Lung (tissue), 12 donors: ENCODE data around the gene NRROS. TPM values are rescaled to one million over a fixed set of nuclear protein-coding genes. Genes with fewer than 3 reads are reported as not detected.

ENCODE experiments used
- ATAC-seq: fragments of 200-7000 bp; cut with Tn5 transposase; one replicate; pipeline ENCODE4 v1.9.1; 2020; ENCODE audit warnings: moderate number of reproducible peaks; ENCODE audit not compliant: insufficient read depth, low FRiP score
- DNase-seq, 3 donors: peaks; one replicate each; pipeline ENCODE4 v3.0.0-alpha.2; 2013 to 2017
- H3K27ac ChIP-seq, 2 donors: one replicate each; pipeline ENCODE4 v1.5.1; 2013; ENCODE audit warnings: mild to moderate bottlenecking in 2 of 2, moderate library complexity in 2 of 2, control low read depth in 1 of 2, inconsistent platforms in 1 of 2, low read depth in 1 of 2, low read length in 1 of 2
- H3K27me3 ChIP-seq, 3 donors: one replicate each; pipeline ENCODE4 v1.5.1; 2013; ENCODE audit warnings: low read length in 2 of 3; ENCODE audit not compliant: control insufficient read depth in 3 of 3, insufficient read depth in 3 of 3
- H3K36me3 ChIP-seq, 4 donors: one replicate each; pipeline ENCODE4 v1.5.1; 2013; ENCODE audit warnings: low read length in 4 of 4, mild to moderate bottlenecking in 1 of 4, moderate library complexity in 1 of 4; ENCODE audit not compliant: control insufficient read depth in 4 of 4, insufficient read depth in 4 of 4
- H3K4me1 ChIP-seq, 5 donors: one replicate each; pipeline ENCODE4 v1.5.1; 2013; ENCODE audit warnings: low read length in 5 of 5, mild to moderate bottlenecking in 2 of 5, moderate library complexity in 1 of 5; ENCODE audit not compliant: control insufficient read depth in 5 of 5, insufficient read depth in 5 of 5
- H3K4me3 ChIP-seq: one replicate; pipeline ENCODE4 v1.5.1; 2013; ENCODE audit warnings: mild to moderate bottlenecking, control low read depth, moderate library complexity
- H3K9ac ChIP-seq, 2 donors: one replicate each; pipeline ENCODE4 v1.5.1; 2013; ENCODE audit warnings: low read length in 2 of 2, control low read depth in 1 of 2; ENCODE audit not compliant: insufficient read depth in 1 of 2
- H3K9me3 ChIP-seq, 4 donors: one replicate each; pipeline ENCODE4 v1.5.1; 2013; ENCODE audit warnings: low read length in 3 of 4, mild to moderate bottlenecking in 1 of 4, moderate library complexity in 1 of 4; ENCODE audit not compliant: control insufficient read depth in 4 of 4, insufficient read depth in 3 of 4
- CTCF ChIP-seq: IDR thresholded peaks from 2 replicates; pipeline ENCODE4 v1.5.1; 2012; ENCODE audit warnings: mild to moderate bottlenecking; ENCODE audit errors: control extremely low read depth, extremely low read depth
- WGBS, 2 donors: extraction: QIAGEN DNeasy Blood & Tissue Kit; methylation state at CpG; one replicate each; pipeline ENCODE4 v1.1.7; 2013; 5-methylcytosine and 5-hydroxymethylcytosine counted together
- polyA plus RNA-seq, 2 donors: library from polyadenylated mRNA; stranded (reverse); fragments of 200-250 nt; gene quantifications; one replicate each; pipeline ENCODE4 v1.2.1, GENCODE V29; 2013
- total RNA-seq, 2 donors: library from RNA; depleted of rRNA in 1 of 2; stranded (reverse); fragments of >200 nt in 1 of 2; gene quantifications; one replicate each; pipeline ENCODE4 v1.2.1, GENCODE V29; 2014 to 2021
- donor health status: control.
- donor health status: control.
- donor health status: Bipolar disorder and iron deficiency.
- donor health status: healthy.
- donor health status: DM: yes; HTN: yes; CAD: no.

Gene NRROS
- total and polyA plus RNA-seq, 4 donors, result 6.6 to 17.6 (median 13.0) TPM

DNA sequence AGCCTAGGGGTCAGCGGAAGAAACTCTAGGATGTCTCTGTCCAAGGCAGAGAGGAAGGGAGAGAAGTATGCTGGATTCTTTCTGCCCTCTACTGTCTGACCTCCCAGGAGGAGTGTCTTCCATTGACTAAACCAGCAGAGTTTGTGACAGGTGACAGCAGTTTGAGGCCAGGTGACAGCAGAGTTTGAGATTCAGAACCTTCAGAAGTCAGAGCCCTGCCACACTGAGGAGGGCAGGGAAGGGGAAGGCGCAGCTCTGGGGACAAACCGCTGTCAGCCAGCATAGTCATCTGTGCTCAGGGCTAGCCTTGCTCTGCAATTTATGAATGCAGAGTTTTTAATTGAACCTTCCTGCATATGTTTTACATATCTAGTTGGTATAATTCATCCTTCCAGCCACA lies 12.3 kb downstream of the NRROS start:
- Histone ChIP-seq H3K36me3 (peaks cover 0 to 8% (median 0%) of the 10 kb centered on the region in 4 donors), H3K27me3 (no peaks in the 10 kb centered on the region), H3K4me3 (no peak overlapping the region), H3K9ac (no peak overlapping the region), H3K27ac (peak overlapping the region in 1 of 2 donors; percentile 32), H3K9me3 (no peaks in the 10 kb centered on the region), H3K4me1 (peaks cover 0 to 16% (median 0%) of the 10 kb centered on the region in 5 donors)
- ATAC-seq (no peak), DNase-seq (no peak)
- WGBS, 2 donors, result 79 to 92% methylated on average over 3 of the region's 3 CpGs
- TF ChIP-seq CTCF, result no peak

GRCh38 chr3:196652961-196653795 lies 13.7 kb downstream of the NRROS start:
- H3K4me1 ChIP-seq, result peaks cover 0 to 16% (median 0%) of the 10 kb centered on the region in 5 donors
- WGBS, 2 donors, result 81 to 82% methylated on average over 15 of the region's 15 CpGs
- peaks cover 0 to 11% (median 0%) of the 10 kb centered on the region in 4 donors for H3K36me3 ChIP-seq
- H3K9me3 ChIP-seq, result no peaks in the 10 kb centered on the region
- H3K27me3 ChIP-seq, result no peaks in the 10 kb centered on the region
- no peak for TF ChIP-seq CTCF
- ATAC-seq, result no peak
- no peak for DNase-seq
- H3K9ac ChIP-seq, result no peak overlapping the region
- H3K4me3 ChIP-seq, result no peak overlapping the region
- no peak overlapping the region for H3K27ac ChIP-seq

GRCh38 chr3:196654006-196654734 lies 14.7 kb downstream of the NRROS start:
- H3K27ac ChIP-seq, result peak overlapping the region in 1 of 2 donors; percentile 34
- H3K4me1 ChIP-seq, result peaks cover 0 to 14% (median 0%) of the 10 kb centered on the region in 5 donors
- no peak for ATAC-seq
- no peak overlapping the region for H3K9ac ChIP-seq
- H3K9me3 ChIP-seq, result no peaks in the 10 kb centered on the region
- no peak for DNase-seq
- TF ChIP-seq CTCF, result no peak
- no peaks in the 10 kb centered on the region for H3K27me3 ChIP-seq
- WGBS, 2 donors, result 73 to 82% methylated on average over 12 of the region's 12 CpGs
- H3K4me3 ChIP-seq, result no peak overlapping the region
- peaks cover 0 to 11% (median 0%) of the 10 kb centered on the region in 4 donors for H3K36me3 ChIP-seq
